GM12892 (cell line): ENCODE results near the gene FOXN1.

Source experiments
- POLR2A ChIP-seq: IDR thresholded peaks from 2 replicates; pipeline ENCODE4 v1.6.1; 2011; ENCODE audit warnings: low read depth, low read length, control low read depth
- POLR2AphosphoS5 ChIP-seq: IDR thresholded peaks from 2 replicates; pipeline ENCODE4 v1.6.1; 2011; ENCODE audit warnings: low read depth, low read length, control low read depth

DNA sequence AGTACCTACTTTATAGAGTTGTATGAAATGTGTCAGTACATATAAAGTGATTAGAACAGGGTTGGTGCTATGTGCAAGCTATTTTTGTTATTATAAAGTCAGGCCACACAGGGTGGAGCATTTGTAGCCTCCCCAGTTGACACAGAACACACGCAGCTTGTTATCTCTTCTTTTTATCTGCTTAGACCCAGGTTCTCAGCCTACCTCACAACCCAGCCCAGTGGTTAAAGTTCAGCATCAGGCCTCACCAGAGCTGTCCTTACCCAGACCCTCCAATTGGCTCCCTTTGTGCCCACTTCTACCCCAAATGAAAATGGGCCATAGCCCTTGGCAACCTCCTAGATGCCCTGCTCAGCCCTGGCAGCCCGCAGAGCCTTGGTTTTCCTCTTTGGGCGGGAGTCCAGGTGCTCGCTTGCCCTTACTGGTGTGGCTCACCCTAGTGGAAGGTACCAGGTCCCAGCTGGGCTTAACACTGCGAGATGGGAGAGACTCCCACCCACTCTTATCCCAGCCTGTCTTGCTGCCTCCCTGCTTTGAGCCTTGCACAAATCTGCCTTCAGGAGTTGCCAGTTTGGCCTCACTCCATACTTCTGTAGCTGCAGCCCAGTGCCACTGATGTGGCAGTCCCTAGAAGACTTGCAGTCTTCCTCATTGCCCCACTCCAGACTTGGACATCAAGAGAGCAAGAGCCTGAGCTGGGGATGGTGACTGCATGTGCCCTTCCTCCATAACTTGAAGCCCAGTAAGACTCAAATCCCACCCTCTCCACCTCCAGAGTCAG, 66.3 kb downstream of the FOXN1 start:
- no peak for TF ChIP-seq POLR2A
- TF ChIP-seq POLR2AphosphoS5: no peak
